Activated naive CD8-positive, alpha-beta T cell treated with anti-CD3 and anti-CD28 coated beads, Interleukin-2, amount 10 ng/mL, durations not matched to agents 7 days and 5 days (primary cell): Measurements from ENCODE around the gene GLE1. TPM values are rescaled to one million over a fixed set of nuclear protein-coding genes. Genes with fewer than 3 reads are reported as not detected.

Experiments used
- ATAC-seq: fragments of 150-1000 bp; cut with Tn5 transposase; one replicate; pipeline ENCODE4 v1.10.0; 2021; ENCODE audit warnings: low read depth, moderate library complexity
- POLR2A ChIA-PET: fragments of 350-600 bp; sonication (Branson Sonifier 250); formaldehyde crosslinking; loops from one replicate; lab custom pipeline; 2021; ENCODE audit warnings: antibody characterized with exemption; lab: Charles Lee
- DNase-seq: peaks from one replicate; pipeline ENCODE4 v3.0.0; 2021
- H3K27ac Mint-ChIP-seq: one replicate; pipeline ENCODE4 v1.8.0; 2022; ENCODE audit warnings: mild to moderate bottlenecking, mixed read lengths
- H3K27me3 Mint-ChIP-seq: one replicate; pipeline ENCODE4 v1.8.0; 2022; ENCODE audit warnings: mild to moderate bottlenecking, moderate library complexity, mixed read lengths
- H3K36me3 Mint-ChIP-seq: one replicate; pipeline ENCODE4 v1.8.0; 2021; ENCODE audit warnings: mild to moderate bottlenecking, mixed read lengths
- H3K4me1 Mint-ChIP-seq: one replicate; pipeline ENCODE4 v1.8.0; 2021; ENCODE audit warnings: mixed read lengths
- H3K4me3 Mint-ChIP-seq: one replicate; pipeline ENCODE4 v1.8.0; 2022; ENCODE audit warnings: mild to moderate bottlenecking, moderate library complexity, mixed read lengths
- H3K9me3 Mint-ChIP-seq: one replicate; pipeline ENCODE4 v1.8.0; 2021; ENCODE audit warnings: mixed read lengths
- total RNA-seq, 2 experiments: library from RNA; stranded (reverse); gene quantifications; one replicate each; pipeline ENCODE4 v1.2.3, GENCODE V29; 2021

Gene GLE1
- total RNA-seq: 10 to 100 TPM; 39.3 to 41.6 TPM

- POLR2A ChIA-PET: interaction anchor here (0.6 to 2.1 kb wide), 11 partner anchors 10 to 474 kb away, joined by 3 to 16 read pairs (median 3); partner anchors contain the start of genes SET, SPTAN1 and URM1
- Mint-ChIP-seq H3K27ac (peak within 1 kb of the TSS; percentile 99), H3K4me1 (peaks cover 21% of the 10 kb centered on the region), H3K9me3 (no peaks in the 10 kb centered on the region), H3K36me3 (peaks cover 15% of the 10 kb centered on the region), H3K27me3 (no peaks in the 10 kb centered on the region), H3K4me3 (peak within 1 kb of the TSS; percentile 100)
- DNase-seq (peak; percentile 100), ATAC-seq (peak; percentile 95)
Observed at GRCh38 chr9:128504485-128505413, at the start of gene GLE1. GLE1 (plus strand) TSS chr9:128504719; CDS start chr9:128504806, 87 bp downstream.

DNA sequence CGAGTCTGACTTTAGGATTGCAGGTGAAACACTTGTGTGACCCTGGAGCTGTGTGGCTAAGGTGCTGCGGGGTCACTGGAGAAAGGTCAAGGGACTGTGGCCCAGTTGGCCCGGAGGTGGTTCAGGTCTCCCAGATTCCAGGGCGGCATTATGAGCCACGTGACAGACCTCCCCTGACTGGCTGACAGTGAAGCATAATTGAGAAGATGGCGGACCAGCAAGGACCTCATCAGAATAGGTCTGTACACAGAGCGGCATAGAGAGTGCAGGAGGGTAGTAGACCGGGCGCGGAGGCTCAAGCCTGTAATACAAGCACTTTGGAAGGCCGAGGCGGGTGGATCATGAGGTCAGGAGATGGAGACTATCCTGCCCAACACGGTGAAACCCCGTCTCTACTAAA lies 49.5 kb upstream of the GLE1 start:
- Mint-ChIP-seq H3K27me3 (no peaks in the 10 kb centered on the region), H3K4me3 (peak overlapping the region; percentile 96), H3K27ac (peak overlapping the region; percentile 24), H3K36me3 (peaks cover 6% of the 10 kb centered on the region), H3K4me1 (peaks cover 18% of the 10 kb centered on the region), H3K9me3 (no peaks in the 10 kb centered on the region)
- ATAC-seq (no peak), DNase-seq (no peak)
- POLR2A ChIA-PET: no interaction called here

GRCh38 chr9:128455849-128456612 lies 48.5 kb upstream of the GLE1 start, which contains the start of gene ODF2:
ODF2 (plus strand) TSS chr9:128456006; CDS start chr9:128456092, 86 bp downstream.
- H3K36me3 Mint-ChIP-seq: peaks cover 16% of the 10 kb centered on the region
- no peaks in the 10 kb centered on the region for H3K27me3 Mint-ChIP-seq
- no peaks in the 10 kb centered on the region for H3K9me3 Mint-ChIP-seq
- H3K4me3 Mint-ChIP-seq: peak within 1 kb of the TSS; percentile 96
- peaks cover 18% of the 10 kb centered on the region for H3K4me1 Mint-ChIP-seq
- H3K27ac Mint-ChIP-seq: peak within 1 kb of the TSS; percentile 94
- POLR2A ChIA-PET: interaction anchor here (0.6 to 1.0 kb wide), 6 partner anchors 10 to 426 kb away, joined by 3 to 5 read pairs (median 3); partner anchors contain the start of gene LRRC8A
- DNase-seq (peak; percentile 99), ATAC-seq (peak; percentile 89)

- H3K9me3 Mint-ChIP-seq: no peaks in the 10 kb centered on the region
Observed at GRCh38 chr9:128456613-128457061, 47.9 kb upstream of the GLE1 start.

GRCh38 chr9:128457207-128457606 lies 47.3 kb upstream of the GLE1 start:
- POLR2A ChIA-PET: interaction anchor here (0.7 to 1.1 kb wide), 3 partner anchors 10 to 224 kb away, joined by 3 to 4 read pairs (median 4); no protein-coding TSS in a partner anchor
- peaks cover 18% of the 10 kb centered on the region for H3K4me1 Mint-ChIP-seq
- DNase-seq (no peak), ATAC-seq (no peak)
- peaks cover 23% of the 10 kb centered on the region for H3K36me3 Mint-ChIP-seq
- H3K27me3 Mint-ChIP-seq: no peaks in the 10 kb centered on the region
- peak overlapping the region; percentile 96 for H3K4me3 Mint-ChIP-seq
- no peaks in the 10 kb centered on the region for H3K9me3 Mint-ChIP-seq
- H3K27ac Mint-ChIP-seq: peak overlapping the region; percentile 94

More at GRCh38 chr9:128456613-128457061, 47.9 kb upstream of the GLE1 start:
- Mint-ChIP-seq H3K4me1 (peaks cover 18% of the 10 kb centered on the region), H3K4me3 (peak overlapping the region; percentile 96), H3K27me3 (no peaks in the 10 kb centered on the region), H3K27ac (peak overlapping the region; percentile 94), H3K36me3 (peaks cover 20% of the 10 kb centered on the region)
- peak; percentile 77 for DNase-seq
- POLR2A ChIA-PET: interaction anchor here (1.0 kb wide), 1 partner anchor 10 kb away, joined by 3 read pairs; no protein-coding TSS in a partner anchor
- peak; percentile 63 for ATAC-seq

DNA sequence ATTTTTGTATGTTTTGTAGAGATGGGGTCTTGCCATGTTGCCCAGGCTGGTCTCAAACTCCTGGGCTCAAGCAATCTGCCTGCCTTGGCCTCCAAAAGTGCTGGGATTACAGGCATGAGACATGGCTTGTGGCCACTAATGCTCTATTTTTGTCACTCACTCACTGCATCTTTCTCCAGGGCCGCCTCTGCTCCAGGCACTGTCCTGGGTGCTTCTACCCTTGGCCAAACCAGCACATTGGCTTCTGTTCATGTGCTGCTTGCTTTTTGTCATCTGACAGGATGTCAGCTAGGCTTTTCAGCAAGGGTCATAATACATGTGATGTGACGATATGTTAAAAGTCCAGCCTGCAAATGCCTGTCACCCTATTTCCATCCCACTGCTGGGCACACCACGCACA lies 45.5 kb upstream of the GLE1 start:
- no peak overlapping the region for H3K4me3 Mint-ChIP-seq
- no peaks in the 10 kb centered on the region for H3K27me3 Mint-ChIP-seq
- peaks cover 18% of the 10 kb centered on the region for H3K4me1 Mint-ChIP-seq
- no peaks in the 10 kb centered on the region for H3K9me3 Mint-ChIP-seq
- H3K27ac Mint-ChIP-seq: peak overlapping the region; percentile 25
- H3K36me3 Mint-ChIP-seq: peaks cover 34% of the 10 kb centered on the region
- POLR2A ChIA-PET: no interaction called here
- ATAC-seq (no peak), DNase-seq (no peak)

DNA sequence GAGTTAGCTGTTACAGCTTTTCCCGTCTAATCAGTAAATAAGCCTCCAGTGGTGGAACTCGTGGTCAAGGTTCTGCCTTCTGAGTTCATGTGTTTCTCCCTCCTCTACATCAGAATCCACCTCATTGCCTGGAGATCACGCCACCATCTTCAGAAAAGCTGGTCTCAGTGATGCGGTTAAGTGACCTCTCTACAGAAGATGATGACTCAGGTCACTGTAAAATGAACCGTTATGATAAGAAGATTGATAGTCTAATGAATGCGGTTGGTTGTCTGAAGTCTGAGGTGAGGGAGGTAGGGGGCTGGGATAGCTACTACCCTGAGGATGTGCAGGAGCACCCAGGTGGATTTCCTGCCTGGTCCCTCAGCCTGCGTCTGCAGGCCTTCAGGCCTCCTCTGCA lies 35.4 kb upstream of the GLE1 start:
- no peak for DNase-seq
- no peaks in the 10 kb centered on the region for H3K27me3 Mint-ChIP-seq
- H3K4me1 Mint-ChIP-seq: peaks cover 2% of the 10 kb centered on the region
- H3K4me3 Mint-ChIP-seq: no peak overlapping the region
- no peak for ATAC-seq
- no peak overlapping the region for H3K27ac Mint-ChIP-seq
- H3K9me3 Mint-ChIP-seq: no peaks in the 10 kb centered on the region
- peaks cover 16% of the 10 kb centered on the region for H3K36me3 Mint-ChIP-seq
- POLR2A ChIA-PET: no interaction called here

DNA sequence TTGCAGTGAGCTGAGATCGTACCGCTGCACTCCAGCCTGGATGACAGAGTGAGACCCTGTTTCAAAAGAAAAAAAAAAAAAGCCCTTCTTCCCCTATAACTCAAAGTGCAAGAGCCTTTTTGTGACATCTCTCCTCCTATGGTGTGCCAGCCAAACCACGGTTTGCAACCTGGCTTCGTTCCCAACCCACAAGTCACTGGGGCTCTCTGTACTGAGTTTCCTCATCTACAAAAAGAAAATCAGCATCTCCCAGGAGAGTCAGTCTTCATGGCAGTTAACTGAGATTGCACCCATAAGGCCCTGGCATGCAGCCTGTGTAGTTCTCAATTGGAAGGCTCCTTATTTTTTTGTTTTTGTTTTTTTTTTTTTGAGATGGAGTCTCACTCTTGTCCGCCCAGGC lies 34.0 kb upstream of the GLE1 start:
- Mint-ChIP-seq H3K27ac (peak overlapping the region; percentile 73), H3K9me3 (no peaks in the 10 kb centered on the region), H3K36me3 (peaks cover 18% of the 10 kb centered on the region), H3K4me3 (no peak overlapping the region), H3K4me1 (peaks cover 2% of the 10 kb centered on the region), H3K27me3 (no peaks in the 10 kb centered on the region)
- POLR2A ChIA-PET: no interaction called here
- no peak for DNase-seq
- no peak for ATAC-seq

GRCh38 chr9:128473104-128473503 lies 31.4 kb upstream of the GLE1 start:
- H3K36me3 Mint-ChIP-seq: peaks cover 22% of the 10 kb centered on the region
- H3K4me1 Mint-ChIP-seq: peaks cover 2% of the 10 kb centered on the region
- no peak overlapping the region for H3K27ac Mint-ChIP-seq
- no peaks in the 10 kb centered on the region for H3K9me3 Mint-ChIP-seq
- DNase-seq: no peak
- H3K4me3 Mint-ChIP-seq: no peak overlapping the region
- no peak for ATAC-seq
- POLR2A ChIA-PET: no interaction called here
- no peaks in the 10 kb centered on the region for H3K27me3 Mint-ChIP-seq

GRCh38 chr9:128475867-128476266 lies 28.7 kb upstream of the GLE1 start:
- Mint-ChIP-seq H3K4me3 (no peak overlapping the region), H3K27me3 (no peaks in the 10 kb centered on the region), H3K4me1 (no peaks in the 10 kb centered on the region), H3K9me3 (no peaks in the 10 kb centered on the region), H3K36me3 (peaks cover 25% of the 10 kb centered on the region), H3K27ac (no peak overlapping the region)
- POLR2A ChIA-PET: no interaction called here
- ATAC-seq: no peak
- DNase-seq: no peak

DNA sequence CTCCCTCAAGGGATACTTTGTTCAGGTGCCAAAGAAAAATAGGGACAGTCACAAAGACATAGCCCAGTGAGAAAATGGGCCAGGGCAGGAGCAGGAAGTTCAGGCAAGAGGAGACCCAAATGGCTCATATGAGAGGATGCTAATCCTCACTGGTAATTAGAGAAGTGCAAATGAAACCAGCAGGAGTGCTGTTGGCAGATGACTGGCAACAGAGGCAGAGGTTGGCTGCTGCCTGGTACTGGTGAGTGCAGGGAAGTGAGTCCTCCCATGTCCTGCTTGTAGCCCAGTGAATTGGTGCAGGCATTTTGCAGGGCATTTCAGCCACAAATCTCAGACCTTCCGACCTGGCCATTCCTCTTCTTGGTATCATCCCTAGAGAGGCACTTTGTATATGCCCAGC lies 25.3 kb upstream of the GLE1 start:
- H3K27me3 Mint-ChIP-seq: no peaks in the 10 kb centered on the region
- ATAC-seq (no peak), DNase-seq (no peak)
- H3K4me3 Mint-ChIP-seq: no peak overlapping the region
- POLR2A ChIA-PET: interaction anchor here (0.6 kb wide), 1 partner anchor 549 kb away, joined by 5 read pairs; the partner anchor contains the start of gene SH3GLB2
- no peaks in the 10 kb centered on the region for H3K9me3 Mint-ChIP-seq
- no peak overlapping the region for H3K27ac Mint-ChIP-seq
- H3K4me1 Mint-ChIP-seq: no peaks in the 10 kb centered on the region
- peaks cover 27% of the 10 kb centered on the region for H3K36me3 Mint-ChIP-seq

GRCh38 chr9:128481561-128481960 lies 23.0 kb upstream of the GLE1 start:
- H3K36me3 Mint-ChIP-seq: peaks cover 26% of the 10 kb centered on the region
- no peaks in the 10 kb centered on the region for H3K4me1 Mint-ChIP-seq
- no peaks in the 10 kb centered on the region for H3K27me3 Mint-ChIP-seq
- H3K27ac Mint-ChIP-seq: no peak overlapping the region
- H3K4me3 Mint-ChIP-seq: no peak overlapping the region
- ATAC-seq: no peak
- H3K9me3 Mint-ChIP-seq: no peaks in the 10 kb centered on the region
- POLR2A ChIA-PET: no interaction called here
- DNase-seq: no peak

DNA sequence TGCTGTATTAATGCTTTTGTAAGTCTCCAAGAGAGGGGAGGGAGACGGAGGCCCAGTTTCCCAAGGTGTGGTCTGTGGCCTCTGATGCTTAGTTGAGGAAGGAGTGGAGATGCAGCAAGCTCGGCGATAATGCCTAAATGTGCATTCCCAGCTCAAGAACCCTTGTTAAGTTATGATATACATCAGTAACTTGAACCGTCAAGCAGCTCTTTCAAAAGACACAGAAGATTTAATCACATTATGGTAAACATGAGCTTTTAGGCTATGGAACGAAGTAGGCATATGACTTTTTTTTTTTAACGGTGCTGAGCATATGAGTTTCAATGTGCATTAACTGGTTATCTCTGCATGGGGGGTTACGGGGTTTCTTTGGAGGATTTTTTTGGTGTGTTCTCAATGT lies 22.3 kb upstream of the GLE1 start:
- H3K9me3 Mint-ChIP-seq: no peaks in the 10 kb centered on the region
- DNase-seq (no peak), ATAC-seq (no peak)
- H3K27ac Mint-ChIP-seq: no peak overlapping the region
- H3K4me1 Mint-ChIP-seq: no peaks in the 10 kb centered on the region
- no peak overlapping the region for H3K4me3 Mint-ChIP-seq
- POLR2A ChIA-PET: no interaction called here
- H3K27me3 Mint-ChIP-seq: no peaks in the 10 kb centered on the region
- H3K36me3 Mint-ChIP-seq: peaks cover 29% of the 10 kb centered on the region
